HCT116 (cell line): Measurements from ENCODE around the gene HYAL4. TPM values are rescaled to one million over a fixed set of nuclear protein-coding genes. Genes with fewer than 3 reads are reported as not detected.

Experiments used
- ATAC-seq: fragments of 200-7000 bp; cut with Tn5 transposase; 2 replicates; pipeline ENCODE4 v1.9.1; 2020; ENCODE audit warnings: mild to moderate bottlenecking, moderate library complexity
- BruUV-seq: library from RNA; stranded (reverse); fragments of 400-500 nt; replicated peaks from 2 replicates; lab custom pipeline; 2021; lab: Mats Ljungman, UMichigan
- CTCF ChIA-PET: fragments of 300-600 bp; sonication (Branson Sonifier 250); formaldehyde crosslinking; loops from one replicate; lab custom pipeline; 2021; ENCODE audit warnings: antibody characterized with exemption; lab: Charles Lee
- POLR2A ChIA-PET: fragments of 300-600, 350-600 bp; sonication (Branson Sonifier 250); formaldehyde crosslinking; loops from one replicate; lab custom pipeline; 2021; ENCODE audit warnings: antibody characterized with exemption; lab: Charles Lee
- RAD21 ChIA-PET, 2 experiments: fragments of 300-600 bp; sonication (Branson Sonifier 250); formaldehyde crosslinking; loops; one replicate each; lab custom pipeline; 2023; ENCODE audit warnings: low total read pairs in 2 of 2; ENCODE audit not compliant: uncharacterized antibody in 2 of 2, unreplicated experiment in 2 of 2, low non-redundant PET in 1 of 2; lab: Charles Lee
- DNase-seq: peaks from one replicate; pipeline ENCODE4 v3.0.0-alpha.2; 2010; ENCODE audit warnings: low read depth, low spot score
- H2AFZ ChIP-seq: fragments of 200-600 bp; shearing (Covaris generic), sonication (generic); 2 replicates; pipeline ENCODE4 v1.6.1; 2017; ENCODE audit warnings: low read depth, mixed run types, mixed read lengths, antibody characterized with exemption, low read length; ENCODE audit not compliant: poor library complexity, severe bottlenecking
- H3K27ac ChIP-seq: 2 replicates; pipeline ENCODE4 v1.5.1; 2012; ENCODE audit warnings: low read depth, low read length
- H3K27me3 ChIP-seq: fragments of 200-600 bp; sonication (generic); 2 replicates; pipeline ENCODE4 v1.6.1; 2016; ENCODE audit warnings: mixed run types, low read length, mixed read lengths; ENCODE audit not compliant: insufficient read depth
- H3K36me3 ChIP-seq, 2 experiments: fragments of 200-500 bp in 1 of 2; fragments of 200-600 bp in 1 of 2; sonication (Bioruptor generic) in 1 of 2; sonication (generic) in 1 of 2; 2 replicates each; pipeline versions ENCODE4 v1.5.1 to v1.6.1; 2014 to 2016; ENCODE audit warnings: low read length in 2 of 2, inconsistent platforms in 1 of 2, mixed read lengths in 1 of 2, mixed run types in 1 of 2; ENCODE audit not compliant: insufficient read depth in 2 of 2, control insufficient read depth in 1 of 2
- H3K4me1 ChIP-seq, 2 experiments: fragments of 200-600 bp in 1 of 2; sonication (generic) in 1 of 2; 2 replicates each; pipeline versions ENCODE4 v1.5.1 to v1.6.1; 2012 to 2017; ENCODE audit warnings: low read length in 2 of 2, inconsistent platforms in 1 of 2, mild to moderate bottlenecking in 1 of 2, mixed read lengths in 1 of 2, mixed run types in 1 of 2, moderate library complexity in 1 of 2; ENCODE audit not compliant: insufficient read depth in 2 of 2, control insufficient read depth in 1 of 2
- H3K4me2 ChIP-seq: fragments of 200-600 bp; sonication (generic); 2 replicates; pipeline ENCODE4 v1.6.1; 2017; ENCODE audit warnings: mixed run types, low read length, mixed read lengths
- H3K4me3 ChIP-seq, 2 experiments: fragments of 200-600 bp in 1 of 2; sonication (generic) in 1 of 2; replicated peaks in 1 of 2; 2 replicates each; pipeline ENCODE4 v1.5.1; 2011 to 2016; ENCODE audit warnings: low read length in 2 of 2, control low read depth in 1 of 2, low read depth in 1 of 2, mild to moderate bottlenecking in 1 of 2, mixed read lengths in 1 of 2, mixed run types in 1 of 2
- H3K79me2 ChIP-seq: fragments of 200-600 bp; sonication (generic); 2 replicates; pipeline ENCODE4 v1.6.1; 2017; ENCODE audit warnings: mild to moderate bottlenecking, mixed run types, low read length, moderate library complexity, mixed read lengths; ENCODE audit not compliant: insufficient read depth
- H3K9ac ChIP-seq: fragments of 200-600 bp; sonication (generic); 2 replicates; pipeline ENCODE4 v1.6.1; 2016; ENCODE audit warnings: low read length, mixed read lengths
- H3K9me2 ChIP-seq: fragments of 200-600 bp; sonication (generic), shearing (Covaris generic); 2 replicates; pipeline ENCODE4 v1.6.1; 2017; ENCODE audit warnings: mixed run types, mild to moderate bottlenecking, moderate library complexity; ENCODE audit not compliant: insufficient read depth
- H3K9me3 ChIP-seq, 2 experiments: fragments of 200-500 bp in 1 of 2; fragments of 200-600 bp in 1 of 2; sonication (Bioruptor generic) in 1 of 2; sonication (generic) in 1 of 2; 2 replicates each; pipeline ENCODE4 v1.6.1; 2014 to 2017; ENCODE audit warnings: low read length in 2 of 2, mixed read lengths in 2 of 2, inconsistent platforms in 1 of 2, low read depth in 1 of 2, mild to moderate bottlenecking in 1 of 2, mixed run types in 1 of 2, moderate library complexity in 1 of 2; ENCODE audit not compliant: control insufficient read depth in 1 of 2, insufficient read depth in 1 of 2
- H4K20me1 ChIP-seq: fragments of 200-600 bp; sonication (generic), shearing (Covaris generic); 2 replicates; pipeline ENCODE4 v1.6.1; 2017; ENCODE audit warnings: mixed run types, mild to moderate bottlenecking, moderate library complexity; ENCODE audit not compliant: insufficient read depth
- CBX3 ChIP-seq: IDR thresholded peaks from 2 replicates; pipeline ENCODE4 v1.6.1; 2012; ENCODE audit warnings: low read depth
- CEBPB ChIP-seq: IDR thresholded peaks from 2 replicates; pipeline ENCODE4 v1.6.1; 2012; ENCODE audit warnings: low read depth
- ELF1 ChIP-seq: IDR thresholded peaks from 2 replicates; pipeline ENCODE4 v1.6.1; 2012; ENCODE audit warnings: low read depth, borderline replicate concordance
- EZH2 ChIP-seq: fragments of 200-600 bp; sonication (generic); IDR thresholded peaks from 2 replicates; pipeline ENCODE4 v1.6.1; 2017; ENCODE audit warnings: antibody characterized with exemption, mixed run types
- EZH2phosphoT487 ChIP-seq: fragments of 200-600 bp; IDR thresholded peaks from 2 replicates; pipeline ENCODE4 v1.6.1; 2018; ENCODE audit warnings: antibody characterized with exemption, borderline replicate concordance
- JUND ChIP-seq: IDR thresholded peaks from 2 replicates; pipeline ENCODE4 v1.6.1; 2012
- POLR2AphosphoS5 ChIP-seq: IDR thresholded peaks from 2 replicates; pipeline ENCODE4 v1.6.1; 2011; ENCODE audit warnings: mild to moderate bottlenecking, low read depth, low read length, moderate library complexity
- RAD21 ChIP-seq: IDR thresholded peaks from 2 replicates; pipeline ENCODE4 v1.6.1; 2012; ENCODE audit warnings: low read depth, mild to moderate bottlenecking
- SP1 ChIP-seq: IDR thresholded peaks from 2 replicates; pipeline ENCODE4 v1.6.1; 2012; ENCODE audit warnings: low read depth
- SRF ChIP-seq: IDR thresholded peaks from 2 replicates; pipeline ENCODE4 v1.6.1; 2012; ENCODE audit warnings: low read depth
- TCF7L2 ChIP-seq: IDR thresholded peaks from 2 replicates; pipeline ENCODE4 v1.7.0; 2011; ENCODE audit warnings: borderline replicate concordance, inconsistent platforms; ENCODE audit not compliant: insufficient read depth, insufficient read length; ENCODE audit errors: extremely low read depth
- YY1 ChIP-seq: IDR thresholded peaks from 2 replicates; pipeline ENCODE4 v1.6.1; 2011; ENCODE audit warnings: low read length, low read depth, moderate library complexity, mild to moderate bottlenecking; ENCODE audit not compliant: insufficient replicate concordance; ENCODE audit errors: extremely low read depth
- ZFX ChIP-seq: fragments of 450-650 bp; IDR thresholded peaks from 2 replicates; pipeline ENCODE4 v1.6.1; 2017
- ZNF274 ChIP-seq: fragments of 200-500 bp; sonication (Bioruptor generic); IDR thresholded peaks from 2 replicates; pipeline ENCODE4 v1.6.1; 2014; ENCODE audit warnings: mild to moderate bottlenecking, low read depth, low read length, inconsistent platforms
- intact Hi-C: fragments of 100-400 bp; cut with micrococcal nuclease; formaldehyde crosslinking; loops from 2 replicates; pipeline ENCODE4 v1.10.0; 2022
- total RNA-seq: library from RNA; stranded (reverse); gene quantifications from one replicate; pipeline ENCODE4 v1.2.1, GENCODE V29; 2021; ENCODE audit not compliant: unreplicated experiment
- TF ChIP-seq, protein P1 (sequence below): IDR thresholded peaks from 2 replicates; pipeline ENCODE4 v1.6.1; 2011; ENCODE audit warnings: mild to moderate bottlenecking, low read length, moderate library complexity; ENCODE audit not compliant: insufficient replicate concordance; ENCODE audit errors: extremely low read depth
- TF ChIP-seq, protein P2 (sequence below): IDR thresholded peaks from 2 replicates; pipeline ENCODE4 v1.6.1; 2012
- TF ChIP-seq, protein P3 (sequence below): IDR thresholded peaks from 2 replicates; pipeline ENCODE4 v1.6.1; 2012; ENCODE audit warnings: low read depth
- TF ChIP-seq, protein P4 (sequence below), 3 experiments: fragments of 200-600 bp in 1 of 3; sonication (generic) in 1 of 3; IDR thresholded peaks in 2 of 3; conservative IDR thresholded peaks in 1 of 3; 2 replicates each; pipeline ENCODE4 v1.5.1; 2012 to 2017; ENCODE audit warnings: low read depth in 2 of 3, low read length in 2 of 3, antibody characterized with exemption in 1 of 3, borderline replicate concordance in 1 of 3, control low read depth in 1 of 3, mild to moderate bottlenecking in 1 of 3, mixed read lengths in 1 of 3, mixed run types in 1 of 3, moderate library complexity in 1 of 3; ENCODE audit not compliant: insufficient read depth in 1 of 3

Gene HYAL4
- total RNA-seq, 1 experiment from 2014 or later, result not detected

DNA sequence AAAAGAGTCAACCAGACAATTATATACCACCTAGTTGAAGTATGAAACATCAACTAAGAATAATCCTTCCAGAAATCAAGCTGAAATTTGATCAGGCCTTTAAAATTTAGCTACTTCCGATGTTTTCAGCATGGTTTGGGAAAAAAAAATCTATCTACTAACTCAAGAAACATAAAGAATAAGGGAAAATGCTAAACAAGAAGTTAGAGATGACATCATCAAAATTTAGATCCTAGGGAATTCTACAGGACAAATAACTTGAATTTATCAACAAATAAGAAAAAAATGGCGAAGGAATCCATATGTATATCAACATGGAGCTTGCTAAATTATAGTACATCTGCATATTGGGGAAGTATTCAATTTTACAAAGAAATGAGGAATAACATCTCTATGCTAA, 36.3 kb downstream of the HYAL4 start:
- no peak for DNase-seq
- TF ChIP-seq ELF1 (no peak), CBX3 (no peak), JUND (no peak), POLR2AphosphoS5 (no peak), SP1 (no peak), YY1 (no peak), SRF (no peak), EZH2phosphoT487 (no peak), ZFX (no peak), RAD21 (no peak), CEBPB (no peak), EZH2 (no peak), TCF7L2 (no peak), ZNF274 (no peak)
- TF ChIP-seq, protein P1, sequence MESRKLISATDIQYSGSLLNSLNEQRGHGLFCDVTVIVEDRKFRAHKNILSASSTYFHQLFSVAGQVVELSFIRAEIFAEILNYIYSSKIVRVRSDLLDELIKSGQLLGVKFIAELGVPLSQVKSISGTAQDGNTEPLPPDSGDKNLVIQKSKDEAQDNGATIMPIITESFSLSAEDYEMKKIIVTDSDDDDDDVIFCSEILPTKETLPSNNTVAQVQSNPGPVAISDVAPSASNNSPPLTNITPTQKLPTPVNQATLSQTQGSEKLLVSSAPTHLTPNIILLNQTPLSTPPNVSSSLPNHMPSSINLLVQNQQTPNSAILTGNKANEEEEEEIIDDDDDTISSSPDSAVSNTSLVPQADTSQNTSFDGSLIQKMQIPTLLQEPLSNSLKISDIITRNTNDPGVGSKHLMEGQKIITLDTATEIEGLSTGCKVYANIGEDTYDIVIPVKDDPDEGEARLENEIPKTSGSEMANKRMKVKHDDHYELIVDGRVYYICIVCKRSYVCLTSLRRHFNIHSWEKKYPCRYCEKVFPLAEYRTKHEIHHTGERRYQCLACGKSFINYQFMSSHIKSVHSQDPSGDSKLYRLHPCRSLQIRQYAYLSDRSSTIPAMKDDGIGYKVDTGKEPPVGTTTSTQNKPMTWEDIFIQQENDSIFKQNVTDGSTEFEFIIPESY, result no peak
- TF ChIP-seq, protein P2, sequence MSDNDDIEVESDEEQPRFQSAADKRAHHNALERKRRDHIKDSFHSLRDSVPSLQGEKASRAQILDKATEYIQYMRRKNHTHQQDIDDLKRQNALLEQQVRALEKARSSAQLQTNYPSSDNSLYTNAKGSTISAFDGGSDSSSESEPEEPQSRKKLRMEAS, result no peak
- TF ChIP-seq, protein P3, sequence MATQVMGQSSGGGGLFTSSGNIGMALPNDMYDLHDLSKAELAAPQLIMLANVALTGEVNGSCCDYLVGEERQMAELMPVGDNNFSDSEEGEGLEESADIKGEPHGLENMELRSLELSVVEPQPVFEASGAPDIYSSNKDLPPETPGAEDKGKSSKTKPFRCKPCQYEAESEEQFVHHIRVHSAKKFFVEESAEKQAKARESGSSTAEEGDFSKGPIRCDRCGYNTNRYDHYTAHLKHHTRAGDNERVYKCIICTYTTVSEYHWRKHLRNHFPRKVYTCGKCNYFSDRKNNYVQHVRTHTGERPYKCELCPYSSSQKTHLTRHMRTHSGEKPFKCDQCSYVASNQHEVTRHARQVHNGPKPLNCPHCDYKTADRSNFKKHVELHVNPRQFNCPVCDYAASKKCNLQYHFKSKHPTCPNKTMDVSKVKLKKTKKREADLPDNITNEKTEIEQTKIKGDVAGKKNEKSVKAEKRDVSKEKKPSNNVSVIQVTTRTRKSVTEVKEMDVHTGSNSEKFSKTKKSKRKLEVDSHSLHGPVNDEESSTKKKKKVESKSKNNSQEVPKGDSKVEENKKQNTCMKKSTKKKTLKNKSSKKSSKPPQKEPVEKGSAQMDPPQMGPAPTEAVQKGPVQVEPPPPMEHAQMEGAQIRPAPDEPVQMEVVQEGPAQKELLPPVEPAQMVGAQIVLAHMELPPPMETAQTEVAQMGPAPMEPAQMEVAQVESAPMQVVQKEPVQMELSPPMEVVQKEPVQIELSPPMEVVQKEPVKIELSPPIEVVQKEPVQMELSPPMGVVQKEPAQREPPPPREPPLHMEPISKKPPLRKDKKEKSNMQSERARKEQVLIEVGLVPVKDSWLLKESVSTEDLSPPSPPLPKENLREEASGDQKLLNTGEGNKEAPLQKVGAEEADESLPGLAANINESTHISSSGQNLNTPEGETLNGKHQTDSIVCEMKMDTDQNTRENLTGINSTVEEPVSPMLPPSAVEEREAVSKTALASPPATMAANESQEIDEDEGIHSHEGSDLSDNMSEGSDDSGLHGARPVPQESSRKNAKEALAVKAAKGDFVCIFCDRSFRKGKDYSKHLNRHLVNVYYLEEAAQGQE, result no peak
- TF ChIP-seq, protein P4, sequence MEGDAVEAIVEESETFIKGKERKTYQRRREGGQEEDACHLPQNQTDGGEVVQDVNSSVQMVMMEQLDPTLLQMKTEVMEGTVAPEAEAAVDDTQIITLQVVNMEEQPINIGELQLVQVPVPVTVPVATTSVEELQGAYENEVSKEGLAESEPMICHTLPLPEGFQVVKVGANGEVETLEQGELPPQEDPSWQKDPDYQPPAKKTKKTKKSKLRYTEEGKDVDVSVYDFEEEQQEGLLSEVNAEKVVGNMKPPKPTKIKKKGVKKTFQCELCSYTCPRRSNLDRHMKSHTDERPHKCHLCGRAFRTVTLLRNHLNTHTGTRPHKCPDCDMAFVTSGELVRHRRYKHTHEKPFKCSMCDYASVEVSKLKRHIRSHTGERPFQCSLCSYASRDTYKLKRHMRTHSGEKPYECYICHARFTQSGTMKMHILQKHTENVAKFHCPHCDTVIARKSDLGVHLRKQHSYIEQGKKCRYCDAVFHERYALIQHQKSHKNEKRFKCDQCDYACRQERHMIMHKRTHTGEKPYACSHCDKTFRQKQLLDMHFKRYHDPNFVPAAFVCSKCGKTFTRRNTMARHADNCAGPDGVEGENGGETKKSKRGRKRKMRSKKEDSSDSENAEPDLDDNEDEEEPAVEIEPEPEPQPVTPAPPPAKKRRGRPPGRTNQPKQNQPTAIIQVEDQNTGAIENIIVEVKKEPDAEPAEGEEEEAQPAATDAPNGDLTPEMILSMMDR (IDR thresholded peaks at IDR 0.05 in 2 of 3, conservative IDR thresholded peaks at IDR 0.05 in 1 of 3; ENCODE audit: borderline replicate concordance in 1 of 3, insufficient read depth in 1 of 3, low read depth in 2 of 3, low read length in 2 of 3), result no peak
- TF ChIP-seq, all 23 proteins: peak for 0
- ChIA-PET CTCF (interaction anchor here (0.9 kb wide), 1 partner anchor 9 kb away, joined by 3 read pairs; no protein-coding TSS in a partner anchor), POLR2A (no interaction called here), RAD21 (no interaction called here)
- H3K27ac ChIP-seq, result no peak overlapping the region
- no peak overlapping the region for H3K4me3 ChIP-seq
- no peak overlapping the region for H3K9ac ChIP-seq
- no peaks in the 10 kb centered on the region for H3K36me3 ChIP-seq
- no TSS peak for BruUV-seq
- no peak for ATAC-seq
- H4K20me1 ChIP-seq, result no peaks in the 10 kb centered on the region
- no peaks in the 10 kb centered on the region for H3K79me2 ChIP-seq
- H3K9me2 ChIP-seq, result no peaks in the 10 kb centered on the region
- peak overlapping the region; percentile 20 for H2AFZ ChIP-seq
- H3K4me2 ChIP-seq, result no peak overlapping the region
- intact Hi-C loops, result no loop called here
- H3K9me3 ChIP-seq, result no peaks in the 10 kb centered on the region
- no peaks in the 10 kb centered on the region for H3K27me3 ChIP-seq
- no peaks in the 10 kb centered on the region for H3K4me1 ChIP-seq
